GM21786 (cell line): ENCODE data around the gene NCK2.

Experiments
- ATAC-seq: cut with Tn5 transposase; IDR thresholded peaks from one replicate; pipeline ENCODE4 v1.9.1; 2021; ENCODE audit not compliant: unreplicated experiment

NCK2 gene

DNA sequence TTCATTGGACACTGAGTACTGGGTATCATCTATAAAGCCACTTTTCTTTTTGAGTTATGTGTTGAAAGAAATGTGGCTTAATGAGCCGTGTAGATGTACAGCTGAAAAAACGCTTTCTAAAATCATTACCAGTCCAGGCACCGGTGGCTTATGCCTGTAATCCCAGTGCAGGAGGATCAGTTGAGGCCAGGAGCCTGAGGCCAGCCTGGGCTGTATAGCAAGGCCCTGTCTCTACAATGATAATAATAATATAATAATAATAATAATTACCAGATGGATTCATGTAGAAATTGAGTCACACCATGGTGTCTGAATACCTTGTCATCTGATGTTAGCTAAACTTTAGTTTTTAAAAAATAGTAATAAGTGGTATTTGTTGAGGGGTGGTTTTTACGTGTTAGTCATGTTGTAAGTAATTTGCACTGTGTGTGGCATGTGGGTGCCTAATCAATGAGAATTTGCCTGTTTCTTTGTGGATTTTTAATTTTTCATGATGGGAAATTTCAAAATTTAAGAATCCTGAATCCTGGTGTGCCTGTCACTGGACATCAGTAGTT, 30.1 kb downstream of the NCK2 start:
- ATAC-seq, result no peak

DNA sequence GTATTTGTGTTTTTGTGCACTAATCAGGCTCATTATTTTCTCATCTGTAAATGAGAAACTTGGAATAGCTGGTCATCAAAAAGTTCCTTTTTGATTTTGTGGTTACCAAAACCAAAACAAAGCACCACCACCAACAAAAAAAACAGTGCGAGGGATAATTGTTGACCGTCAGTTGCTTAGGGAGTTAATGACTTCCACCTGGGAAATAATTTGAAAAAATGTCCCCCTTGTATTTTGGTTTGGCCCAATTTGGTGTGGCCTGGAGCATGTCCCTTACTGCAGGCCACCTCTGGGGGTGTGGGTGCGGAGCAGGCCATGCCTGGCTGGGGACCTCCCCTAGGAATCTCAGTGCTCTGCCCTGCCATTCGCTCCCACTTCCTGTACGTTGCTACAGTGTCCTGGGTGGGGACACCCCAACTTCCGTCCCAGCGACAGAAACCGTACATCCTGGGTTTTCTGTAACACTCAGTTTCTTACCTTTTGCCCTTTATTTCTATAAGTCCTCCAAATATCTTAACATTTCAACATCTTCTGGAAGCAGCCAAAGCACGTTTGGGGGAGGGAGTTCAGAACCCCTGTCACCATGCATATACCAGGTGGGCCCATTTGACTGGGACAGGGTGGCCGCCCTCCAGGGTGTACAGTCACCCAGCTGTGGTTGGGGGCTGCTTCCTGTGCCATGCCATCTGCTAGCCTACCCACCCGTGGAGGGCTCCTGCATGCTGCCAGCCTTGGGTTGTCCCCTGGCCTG, 31.3 kb downstream of the NCK2 start:
- peak; percentile 62 for ATAC-seq

DNA sequence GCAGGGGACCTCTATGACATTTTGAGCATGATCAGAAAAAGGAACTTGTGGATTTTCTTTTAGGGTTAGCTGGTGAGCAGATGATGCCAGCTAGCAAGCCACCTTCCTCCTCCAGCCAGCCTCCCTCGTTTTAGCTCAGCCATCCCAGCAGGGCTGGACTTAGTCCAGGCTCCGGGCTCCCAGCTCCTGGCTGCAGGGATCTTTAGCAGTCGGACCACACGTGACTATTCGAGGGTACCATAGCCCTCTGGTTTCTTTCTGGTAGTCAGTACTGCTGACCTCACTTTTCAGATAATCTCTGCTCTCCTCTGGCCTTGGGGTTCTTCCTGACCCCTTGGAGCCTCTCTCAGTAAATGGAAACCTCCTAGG, 31.8 kb downstream of the NCK2 start:
- ATAC-seq, result peak; percentile 8

- no peak for ATAC-seq
Observed at GRCh38 chr2:105777031-105777482, 32.3 kb downstream of the NCK2 start.

DNA sequence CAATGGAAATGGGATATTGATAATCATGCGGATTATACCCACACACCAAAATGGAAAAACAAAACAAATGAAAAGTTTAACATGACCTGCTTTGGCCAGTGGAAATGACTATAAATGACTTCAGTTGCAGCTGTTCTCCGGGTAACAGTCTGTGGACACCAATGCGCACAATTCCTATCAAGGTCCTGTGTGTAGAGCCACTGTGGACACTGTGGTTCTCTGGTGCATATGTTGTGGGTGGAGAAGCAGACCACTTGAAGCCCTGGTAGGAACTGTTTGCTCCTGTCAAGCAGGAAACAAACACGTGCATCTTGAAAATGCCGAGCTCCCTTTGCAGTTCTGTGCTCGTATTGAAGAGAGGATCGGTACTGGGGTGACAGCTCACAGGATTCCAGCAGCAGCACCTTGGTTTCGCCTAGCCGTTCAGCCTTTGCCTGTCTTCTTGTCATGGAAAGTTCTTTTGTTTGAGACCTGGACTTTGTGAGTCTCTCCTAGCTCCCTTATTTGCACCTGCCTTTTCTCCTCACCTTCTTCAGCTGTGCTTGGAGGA, 32.9 kb downstream of the NCK2 start:
- no peak for ATAC-seq

DNA sequence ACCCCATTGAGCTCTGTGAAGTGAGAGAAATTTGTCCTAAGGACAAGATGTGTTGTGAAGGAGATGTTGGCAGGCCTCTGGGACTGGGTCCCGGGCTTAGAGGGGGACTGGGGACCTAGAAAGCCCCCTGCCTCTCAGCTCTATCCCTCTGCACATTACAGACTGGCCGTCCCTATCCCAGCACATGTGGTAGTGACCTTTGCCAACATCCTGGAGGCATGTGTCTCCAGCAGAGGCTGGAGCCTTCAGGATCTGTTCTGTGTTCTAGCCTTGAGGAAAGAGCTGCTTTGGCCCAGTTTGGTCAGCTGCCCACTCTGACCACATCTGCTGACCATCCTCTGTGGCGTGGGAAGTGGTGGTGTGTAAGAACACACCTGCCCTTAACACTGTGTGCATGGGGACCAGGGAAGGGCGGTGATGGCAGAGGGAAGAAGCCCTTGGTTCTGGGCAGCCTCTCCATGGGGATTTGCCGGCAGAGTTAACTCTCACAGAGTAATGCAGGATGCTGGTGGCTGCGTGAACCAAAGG, 33.4 kb downstream of the NCK2 start:
- ATAC-seq, result no peak

DNA sequence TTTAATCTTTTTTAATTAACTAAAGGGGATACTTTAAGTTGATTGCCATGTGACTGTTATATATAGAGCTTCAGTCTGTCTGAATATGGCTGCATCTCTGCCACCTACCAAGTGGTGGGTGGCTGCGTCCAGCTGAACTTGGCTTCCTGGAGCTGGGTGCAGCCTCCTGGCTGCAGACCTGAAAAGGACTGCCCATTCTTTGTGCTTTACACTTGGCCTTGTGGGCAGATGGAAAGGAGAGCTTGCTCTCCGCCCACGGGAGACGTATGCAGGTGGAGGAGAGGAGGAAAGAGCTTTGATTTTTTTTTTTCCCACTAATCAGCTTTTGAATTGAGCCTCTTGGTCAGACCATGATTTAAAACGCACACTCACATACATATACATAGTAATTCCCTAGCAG, 34.7 kb downstream of the NCK2 start:
- ATAC-seq, result no peak

GRCh38 chr2:105780606-105781005, 35.9 kb downstream of the NCK2 start:
- ATAC-seq, result no peak

GRCh38 chr2:105781274-105781978, 36.7 kb downstream of the NCK2 start:
- ATAC-seq, result no peak

DNA sequence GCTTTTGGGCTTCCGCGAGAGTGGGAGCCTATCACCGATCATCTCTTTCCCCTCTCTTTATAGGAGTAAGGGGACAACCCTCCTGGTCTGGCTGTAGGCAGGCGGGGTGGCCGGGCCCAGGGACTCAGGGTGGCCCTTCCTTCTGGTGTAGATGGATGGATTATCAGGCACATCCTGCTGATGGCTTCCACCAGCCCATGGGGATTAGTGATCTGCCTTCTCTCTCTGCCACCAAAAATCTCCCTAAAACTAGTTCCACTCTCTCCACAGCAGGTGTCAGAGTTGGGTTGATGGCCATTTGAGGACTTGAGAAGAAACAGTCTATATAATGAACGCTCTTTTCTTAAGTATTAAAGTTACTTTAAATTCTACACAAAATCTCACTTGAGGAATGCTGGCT, 37.4 kb downstream of the NCK2 start:
- ATAC-seq, result no peak

DNA sequence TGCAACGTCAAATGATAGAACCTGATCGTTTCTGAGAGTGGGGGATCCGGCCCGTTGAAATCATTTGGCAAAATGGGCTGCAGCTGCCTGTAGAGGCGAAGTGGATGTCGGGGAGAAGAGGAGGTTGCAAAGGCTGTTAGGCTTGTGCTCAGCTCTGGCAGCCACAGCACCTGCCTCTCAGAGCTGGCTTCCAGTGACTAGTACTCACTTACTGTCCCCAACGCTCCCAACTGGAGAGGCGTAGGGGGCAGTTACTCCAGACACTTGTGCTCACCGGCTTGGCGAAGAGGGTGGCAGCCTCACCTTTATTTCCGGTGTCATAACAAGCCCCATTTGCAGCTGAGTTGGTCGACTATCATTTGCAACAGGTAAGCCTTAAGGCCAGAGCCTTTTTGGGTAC, 37.9 kb downstream of the NCK2 start:
- no peak for ATAC-seq

DNA sequence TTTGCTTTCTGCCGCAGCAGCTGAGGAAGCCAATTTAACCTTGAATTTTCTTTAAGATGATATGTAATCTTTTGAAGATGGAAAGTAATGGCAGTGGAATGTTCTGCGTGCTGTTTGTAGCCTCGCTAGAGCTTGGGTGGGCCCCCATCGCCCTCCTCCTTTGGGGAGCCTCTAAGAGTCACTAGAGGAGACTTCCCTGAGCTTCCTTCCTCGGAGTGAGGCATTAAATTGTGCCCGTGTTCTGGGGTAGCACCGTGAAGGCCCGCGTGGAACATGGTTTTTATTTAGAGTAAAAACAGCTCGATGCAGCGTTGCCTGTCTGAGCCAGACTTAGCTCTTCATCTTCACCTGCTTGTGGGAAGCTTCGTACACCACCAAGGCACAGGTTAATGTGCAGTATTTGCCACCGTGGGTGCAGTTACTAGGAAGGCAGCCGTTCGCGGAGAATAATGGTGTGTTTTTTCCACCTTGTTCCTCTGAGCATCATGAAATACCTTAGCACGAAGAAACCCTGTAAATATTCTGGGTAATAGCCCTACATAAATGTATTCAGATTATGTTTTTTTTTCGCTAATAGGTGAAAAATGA, 38.5 kb downstream of the NCK2 start:
- no peak for ATAC-seq

GRCh38 chr2:105783972-105784371, 39.3 kb downstream of the NCK2 start:
- ATAC-seq, result no peak

DNA sequence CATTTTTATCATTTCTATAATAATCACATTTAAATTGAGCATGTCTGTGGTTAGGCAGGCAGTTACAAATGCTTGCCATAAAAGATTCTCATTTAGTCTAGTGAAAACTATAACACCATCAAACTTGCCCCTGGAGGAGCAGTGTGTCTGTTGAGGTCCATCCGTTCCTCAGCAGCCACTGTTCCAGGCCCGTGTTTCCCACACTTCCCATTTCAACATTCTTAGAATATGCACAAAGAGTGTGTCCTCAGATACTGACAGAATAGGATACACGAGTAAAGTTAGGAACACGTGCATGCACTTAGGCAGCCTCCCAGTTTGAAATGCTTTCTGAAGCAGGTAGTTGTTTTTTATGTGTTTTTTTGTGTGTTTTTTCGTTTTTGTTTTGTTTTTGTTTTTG, 39.9 kb downstream of the NCK2 start:
- no peak for ATAC-seq

DNA sequence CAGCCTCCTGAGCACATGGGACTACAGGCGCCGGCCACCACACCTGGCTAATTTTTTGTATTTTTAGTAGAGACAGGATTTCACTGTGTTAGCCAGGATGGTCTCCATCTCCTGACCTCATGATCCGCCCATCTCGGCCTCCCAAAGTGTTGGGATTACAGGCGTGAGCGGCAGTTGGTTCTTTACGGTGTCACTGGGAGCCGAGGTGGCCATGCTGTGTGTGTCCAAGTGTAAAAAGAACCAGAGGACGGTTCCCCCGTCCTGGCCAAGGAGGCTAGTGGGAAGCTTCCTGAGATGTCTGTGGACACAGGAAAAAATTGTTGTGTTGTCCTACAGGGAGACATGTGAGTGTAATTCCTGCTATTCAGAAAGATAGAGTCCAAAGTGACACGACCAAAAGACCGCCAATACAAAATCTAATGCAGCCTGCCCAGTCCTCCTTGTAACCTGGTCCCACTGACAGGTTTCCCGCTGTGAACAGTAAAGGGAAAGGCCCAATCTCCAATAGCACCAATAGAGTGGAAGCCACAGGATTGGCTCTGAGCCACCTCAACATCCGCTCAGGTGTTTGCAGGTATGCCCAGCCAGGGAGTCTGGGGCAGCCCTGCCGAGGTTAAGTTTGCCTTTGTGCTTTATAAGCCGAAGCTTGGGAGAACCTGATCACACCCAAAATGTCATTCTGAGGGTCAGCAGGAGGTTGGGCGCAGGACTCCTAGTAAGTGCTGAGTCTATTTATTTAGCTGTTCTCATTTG, 40.6 kb downstream of the NCK2 start:
- ATAC-seq, result no peak

DNA sequence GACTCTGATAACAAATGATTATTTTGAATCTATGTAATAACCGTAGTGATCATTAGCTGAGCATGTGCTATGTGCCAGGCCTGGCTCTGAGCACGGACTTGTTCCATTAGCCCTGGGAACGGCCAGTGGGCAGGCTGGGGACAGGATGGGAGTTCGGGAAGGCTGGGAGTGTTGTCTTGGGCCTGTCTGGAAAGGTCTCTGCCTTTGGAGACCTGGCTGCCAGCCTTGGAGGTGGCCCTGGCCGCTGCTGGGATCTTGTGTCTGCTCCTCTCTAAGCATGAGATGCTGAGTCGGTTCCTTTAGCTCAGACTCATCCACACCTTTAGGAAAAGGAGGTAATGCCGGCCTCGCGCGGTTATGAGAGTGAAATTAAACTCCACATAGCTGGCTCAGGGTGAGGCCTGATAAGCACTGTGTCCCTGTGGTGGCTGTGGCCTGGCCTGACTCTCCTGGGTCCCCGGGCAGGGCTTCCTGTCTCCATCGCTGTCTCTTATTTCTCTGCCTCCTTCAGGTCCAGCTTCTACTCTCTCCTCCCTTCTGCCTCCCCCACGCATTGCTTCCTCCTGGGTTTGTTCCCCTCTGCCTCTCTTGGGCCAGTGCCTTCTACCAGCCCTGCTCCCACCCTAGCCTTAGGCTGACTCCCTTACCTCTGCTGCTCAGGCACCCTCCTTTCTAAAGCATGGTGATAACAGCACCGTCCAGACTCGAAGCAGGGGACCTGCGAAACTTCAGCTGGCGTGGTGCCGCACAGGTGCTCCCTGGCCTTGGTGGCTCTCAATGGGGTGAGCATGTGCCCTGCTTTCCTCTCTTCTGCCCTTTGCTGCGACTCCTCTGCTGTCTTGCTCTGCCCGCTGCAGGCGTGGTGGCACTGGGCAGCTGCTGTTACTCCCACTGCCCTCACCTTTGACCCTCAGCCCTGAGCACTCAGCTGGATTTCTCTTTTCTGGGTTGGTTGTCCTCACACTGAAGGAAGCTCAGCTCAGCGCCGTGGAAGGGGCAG, 41.8 kb downstream of the NCK2 start:
- ATAC-seq, result no peak

GRCh38 chr2:105787376-105788318, 42.9 kb downstream of the NCK2 start:
- ATAC-seq, result no peak

GRCh38 chr2:105788670-105789290, 44.1 kb downstream of the NCK2 start:
- no peak for ATAC-seq
